HG02763 (cell line): Measurements from ENCODE around the gene TEKT5.
"Not testable (repeated sequence)": the region's sequence is repeated elsewhere in the genome, so short reads cannot be mapped to it uniquely, and the experiment has no call there.

Source experiments
- ATAC-seq: cut with Tn5 transposase; IDR thresholded peaks from one replicate; pipeline ENCODE4 v1.9.1; 2021; ENCODE audit warnings: mild to moderate bottlenecking, moderate library complexity; ENCODE audit not compliant: unreplicated experiment

TEKT5 gene

GRCh38 chr16:10694830-10695229, at the start of gene TEKT5:
Gene TEKT5, minus strand, starts transcription at chr16:10694930. Its CDS starts 57 bp downstream, at chr16:10694873.
- ATAC-seq, result no peak

- ATAC-seq, result peak; percentile 82
These were observed 49.1 kb upstream of the TEKT5 start, which contains the start of gene NUBP1 for GRCh38 chr16:10743610-10744369. Gene NUBP1, plus strand, starts transcription at chr16:10743842. Its CDS starts 22 bp downstream, at chr16:10743864.

GRCh38 chr16:10743227-10743609, 48.5 kb upstream of the TEKT5 start:
- no peak for ATAC-seq

- no peak for ATAC-seq
These were observed 47.1 kb upstream of the TEKT5 start for GRCh38 chr16:10741844-10742243.

GRCh38 chr16:10741249-10741648, 46.5 kb upstream of the TEKT5 start:
- ATAC-seq, result not testable (repeated sequence)

GRCh38 chr16:10740845-10741208, 46.1 kb upstream of the TEKT5 start:
- no peak for ATAC-seq

- no peak for ATAC-seq
These were observed 45.5 kb upstream of the TEKT5 start for GRCh38 chr16:10740000-10740844.

- peak; percentile 67 for ATAC-seq
These were observed 43.7 kb upstream of the TEKT5 start for GRCh38 chr16:10738231-10739077.

- no peak for ATAC-seq
These were observed 42.4 kb upstream of the TEKT5 start for GRCh38 chr16:10737068-10737625.

- no peak for ATAC-seq
These were observed 37.1 kb upstream of the TEKT5 start for GRCh38 chr16:10731790-10732189.

GRCh38 chr16:10729104-10730048, 34.6 kb upstream of the TEKT5 start:
- ATAC-seq, result no peak

GRCh38 chr16:10728003-10728887, 33.5 kb upstream of the TEKT5 start:
- ATAC-seq, result no peak

- ATAC-seq, result no peak
These were observed 14.2 kb upstream of the TEKT5 start for GRCh38 chr16:10708969-10709368.

GRCh38 chr16:10699756-10700155, 5.0 kb upstream of the TEKT5 start:
- ATAC-seq, result no peak

GRCh38 chr16:10694306-10694705, 424 bp downstream of the TEKT5 start:
- ATAC-seq, result no peak

GRCh38 chr16:10693889-10694288, 841 bp downstream of the TEKT5 start:
- ATAC-seq, result no peak

- ATAC-seq, result no peak
These were observed 2.3 kb downstream of the TEKT5 start for GRCh38 chr16:10692470-10692869.

GRCh38 chr16:10688726-10689125, 6.0 kb downstream of the TEKT5 start:
- no peak for ATAC-seq

GRCh38 chr16:10688291-10688690, 6.4 kb downstream of the TEKT5 start:
- ATAC-seq, result no peak
